Subcutaneous abdominal adipose tissue (tissue), 5 donors: Measurements from ENCODE around the gene ZNF853.

Source experiments
- H3K27ac ChIP-seq: one replicate; pipeline ENCODE4 v1.7.0; 2013; ENCODE audit warnings: low read depth, mild to moderate bottlenecking, inconsistent platforms, low read length, moderate library complexity
- H3K27me3 ChIP-seq, 5 donors: one replicate each; pipeline ENCODE4 v1.7.0; 2013; ENCODE audit warnings: low read length in 5 of 5, inconsistent platforms in 1 of 5; ENCODE audit not compliant: control insufficient read depth in 5 of 5, insufficient read depth in 4 of 5
- H3K36me3 ChIP-seq, 5 donors: one replicate each; pipeline ENCODE4 v1.7.0; 2013; ENCODE audit warnings: low read length in 5 of 5; ENCODE audit not compliant: control insufficient read depth in 5 of 5, insufficient read depth in 5 of 5
- H3K4me1 ChIP-seq, 5 donors: one replicate each; pipeline ENCODE4 v1.7.0; 2013; ENCODE audit warnings: low read length in 5 of 5, mild to moderate bottlenecking in 3 of 5, moderate library complexity in 1 of 5; ENCODE audit not compliant: control insufficient read depth in 5 of 5, insufficient read depth in 5 of 5
- H3K4me3 ChIP-seq, 5 donors: one replicate each; pipeline ENCODE4 v1.7.0; 2013; ENCODE audit warnings: low read length in 5 of 5, low read depth in 1 of 5
- H3K9ac ChIP-seq, 5 donors: one replicate each; pipeline ENCODE4 v1.7.0; 2013; ENCODE audit warnings: low read length in 5 of 5, mild to moderate bottlenecking in 4 of 5, moderate library complexity in 3 of 5
- H3K9me3 ChIP-seq, 5 donors: one replicate each; pipeline ENCODE4 v1.7.0; 2013; ENCODE audit warnings: low read length in 5 of 5; ENCODE audit not compliant: control insufficient read depth in 5 of 5
- donor health status: healthy.
- donor health status: healthy.
- donor health status: healthy.
- donor health status: healthy.
- donor health status: healthy.

Gene ZNF853

GRCh38 chr7:6650521-6651011, 35.2 kb downstream of the ZNF853 start:
- Histone ChIP-seq H3K36me3 (peaks cover 0 to 96% (median 78%) of the 10 kb centered on the region in 5 donors), H3K9me3 (peaks cover 0 to 4% (median 0%) of the 10 kb centered on the region in 5 donors), H3K4me3 (no peak overlapping the region), H3K9ac (no peak overlapping the region), H3K4me1 (peaks cover 0 to 5% (median 0%) of the 10 kb centered on the region in 5 donors), H3K27me3 (no peaks in the 10 kb centered on the region), H3K27ac (no peak overlapping the region)

- Histone ChIP-seq H3K9me3 (peaks cover 0 to 4% (median 0%) of the 10 kb centered on the region in 5 donors), H3K4me1 (peaks cover 0 to 5% (median 0%) of the 10 kb centered on the region in 5 donors), H3K9ac (no peak overlapping the region), H3K36me3 (peaks cover 0 to 90% (median 74%) of the 10 kb centered on the region in 5 donors), H3K4me3 (no peak overlapping the region), H3K27ac (no peak overlapping the region), H3K27me3 (no peaks in the 10 kb centered on the region)
Measured at GRCh38 chr7:6651851-6652445, 36.5 kb downstream of the ZNF853 start.

- no peak overlapping the region for H3K9ac ChIP-seq
- H3K27me3 ChIP-seq = no peaks in the 10 kb centered on the region
- H3K36me3 ChIP-seq = peaks cover 0 to 84% (median 68%) of the 10 kb centered on the region in 5 donors
- H3K4me3 ChIP-seq = no peak overlapping the region
- H3K27ac ChIP-seq = no peak overlapping the region
- peaks cover 0 to 5% (median 0%) of the 10 kb centered on the region in 5 donors for H3K4me1 ChIP-seq
- H3K9me3 ChIP-seq = peaks cover 0 to 4% (median 0%) of the 10 kb centered on the region in 5 donors
Measured at GRCh38 chr7:6652446-6653011, 37.1 kb downstream of the ZNF853 start.

GRCh38 chr7:6653071-6654003, 37.9 kb downstream of the ZNF853 start:
- Histone ChIP-seq H3K27ac (no peak overlapping the region), H3K4me3 (no peak overlapping the region), H3K36me3 (peaks cover 0 to 76% (median 60%) of the 10 kb centered on the region in 5 donors), H3K9me3 (peaks cover 0 to 4% (median 0%) of the 10 kb centered on the region in 5 donors), H3K4me1 (peaks cover 0 to 5% (median 0%) of the 10 kb centered on the region in 5 donors), H3K27me3 (no peaks in the 10 kb centered on the region), H3K9ac (no peak overlapping the region)

- Histone ChIP-seq H3K9me3 (peaks cover 0 to 4% (median 0%) of the 10 kb centered on the region in 5 donors), H3K4me3 (no peak overlapping the region), H3K36me3 (peaks cover 0 to 67% (median 51%) of the 10 kb centered on the region in 5 donors), H3K9ac (no peak overlapping the region), H3K4me1 (peaks cover 0 to 3% (median 0%) of the 10 kb centered on the region in 5 donors), H3K27me3 (peaks cover 0 to 6% (median 1%) of the 10 kb centered on the region in 5 donors), H3K27ac (no peak overlapping the region)
Measured at GRCh38 chr7:6654113-6654841, 38.9 kb downstream of the ZNF853 start.

GRCh38 chr7:6654842-6655610, 39.6 kb downstream of the ZNF853 start:
- Histone ChIP-seq H3K36me3 (peaks cover 0 to 60% (median 43%) of the 10 kb centered on the region in 5 donors), H3K4me3 (no peak overlapping the region), H3K9me3 (peaks cover 0 to 4% (median 0%) of the 10 kb centered on the region in 5 donors), H3K27ac (no peak overlapping the region), H3K9ac (no peak overlapping the region), H3K27me3 (peaks cover 0 to 9% (median 3%) of the 10 kb centered on the region in 5 donors), H3K4me1 (no peaks in the 10 kb centered on the region)

GRCh38 chr7:6655636-6656385, 40.4 kb downstream of the ZNF853 start:
- no peak overlapping the region for H3K9ac ChIP-seq
- peaks cover 0 to 52% (median 36%) of the 10 kb centered on the region in 5 donors for H3K36me3 ChIP-seq
- H3K27ac ChIP-seq = no peak overlapping the region
- H3K27me3 ChIP-seq = peaks cover 0 to 9% (median 3%) of the 10 kb centered on the region in 5 donors
- no peaks in the 10 kb centered on the region for H3K4me1 ChIP-seq
- H3K4me3 ChIP-seq = no peak overlapping the region
- H3K9me3 ChIP-seq = peaks cover 0 to 4% (median 0%) of the 10 kb centered on the region in 5 donors

GRCh38 chr7:6656413-6656812, 41.0 kb downstream of the ZNF853 start:
- Histone ChIP-seq H3K4me3 (no peak overlapping the region), H3K9me3 (peaks cover 0 to 4% (median 0%) of the 10 kb centered on the region in 5 donors), H3K9ac (no peak overlapping the region), H3K27me3 (peaks cover 0 to 9% (median 3%) of the 10 kb centered on the region in 5 donors), H3K27ac (no peak overlapping the region), H3K36me3 (peaks cover 0 to 47% (median 33%) of the 10 kb centered on the region in 5 donors), H3K4me1 (no peaks in the 10 kb centered on the region)
